Measurements from ENCODE around the gene MSI2.

MSI2 gene

DNA sequence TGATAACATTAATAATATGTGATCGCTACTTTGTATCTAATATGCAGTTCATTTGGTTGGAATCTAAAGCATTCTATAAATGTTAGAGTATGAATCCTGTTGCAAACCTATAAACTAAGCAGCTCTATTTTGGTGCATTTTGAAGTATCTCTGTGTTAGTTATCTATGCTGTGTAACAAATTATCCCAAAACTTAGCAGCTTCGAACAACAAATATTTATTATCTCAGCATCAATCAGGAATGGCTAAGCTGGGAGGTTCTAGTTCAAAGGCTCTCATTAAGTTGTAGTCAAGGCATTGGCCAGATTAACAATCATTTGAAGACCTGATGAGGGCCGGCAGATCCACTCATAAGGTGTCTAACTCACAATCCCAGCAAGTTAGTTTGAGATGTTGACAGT, 10.1 kb upstream of the MSI2 start:
- DNase-seq (ENCODE audit: low spot score): no peak

DNA sequence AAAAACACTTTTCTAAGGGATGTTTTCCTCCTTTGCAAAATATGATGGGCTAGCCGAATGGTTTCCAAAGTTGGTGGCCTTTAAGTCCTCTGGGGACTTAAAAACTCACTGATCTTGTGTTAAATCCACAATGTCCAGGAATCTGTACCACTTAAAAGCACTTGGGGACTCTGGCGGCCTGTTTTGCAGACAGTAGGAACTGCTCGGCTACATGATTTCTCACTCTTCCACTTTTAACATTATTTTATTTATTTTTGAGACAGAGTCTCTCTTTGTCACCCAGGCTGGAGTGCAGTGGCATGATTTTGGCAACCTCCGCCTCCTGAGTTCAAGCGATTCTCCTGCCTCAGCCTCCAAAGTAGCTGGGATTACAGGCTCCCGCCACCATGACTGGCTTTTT, 9.1 kb upstream of the MSI2 start:
- DNase-seq (ENCODE audit: low spot score): no peak

DNA sequence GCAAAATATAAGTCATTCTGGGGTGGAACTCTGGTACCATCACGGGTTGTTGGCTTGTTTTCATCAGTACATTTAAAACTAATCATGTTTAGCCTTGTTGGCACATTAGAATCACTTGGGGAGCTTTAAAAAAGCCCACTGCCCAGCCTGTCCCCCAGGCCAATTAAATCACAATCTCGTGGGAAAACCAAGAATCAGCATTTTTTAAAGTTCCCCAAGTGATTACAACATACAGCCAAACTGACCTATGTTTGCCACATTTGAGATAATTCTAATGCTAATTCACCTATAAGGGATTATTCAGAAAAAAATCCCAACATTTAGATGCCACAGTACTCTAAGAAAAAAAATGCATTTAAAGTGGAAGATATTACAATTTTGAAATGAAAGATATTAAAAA, 8.4 kb upstream of the MSI2 start:
- no peak for DNase-seq (ENCODE audit: low spot score)

DNA sequence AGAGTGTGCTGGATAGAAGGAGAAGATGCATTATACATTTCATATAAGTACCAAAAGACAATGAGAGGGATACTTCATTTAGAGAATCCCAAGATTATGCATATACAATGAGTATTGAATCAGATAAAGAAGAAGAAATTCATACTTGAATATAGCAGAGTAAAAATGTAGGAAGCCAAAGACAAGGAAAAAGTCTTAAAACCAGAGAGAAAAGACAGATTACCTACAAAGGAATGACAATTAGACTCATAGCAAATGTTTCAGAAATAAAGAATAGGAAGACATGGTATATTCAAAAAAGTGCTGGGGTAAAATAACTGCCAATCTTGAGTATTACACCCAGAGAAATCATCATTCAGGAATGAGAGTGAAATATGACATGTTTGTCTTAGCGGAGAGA, 6.8 kb upstream of the MSI2 start:
- DNase-seq (ENCODE audit: low spot score): no peak

DNA sequence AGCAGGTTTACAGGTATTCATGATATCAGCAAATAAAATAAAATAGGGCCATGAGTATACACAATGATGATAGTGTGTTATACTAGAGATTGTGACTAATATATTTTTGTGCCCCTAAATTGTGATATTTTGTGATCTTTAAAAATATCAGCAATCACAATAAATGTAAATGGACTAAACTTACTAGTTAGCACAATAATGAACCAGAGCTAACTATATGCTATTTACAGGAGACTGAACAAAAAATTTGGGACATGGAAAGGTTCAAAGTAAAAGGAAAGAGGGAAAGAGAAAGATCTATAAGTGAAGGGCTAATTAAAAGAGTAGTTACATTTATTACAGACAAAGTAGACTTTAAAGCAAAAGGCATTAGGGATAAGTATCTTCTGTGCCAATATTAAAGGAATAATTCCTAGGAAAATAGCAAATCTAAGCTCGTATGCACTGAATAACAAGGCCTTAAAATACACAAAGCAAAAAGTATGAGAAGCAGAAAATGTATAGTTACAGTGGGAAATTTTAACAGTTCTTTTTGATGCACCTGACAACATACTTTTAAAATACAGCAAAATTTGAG, 5.0 kb upstream of the MSI2 start:
- no peak for DNase-seq (ENCODE audit: low spot score)

DNA sequence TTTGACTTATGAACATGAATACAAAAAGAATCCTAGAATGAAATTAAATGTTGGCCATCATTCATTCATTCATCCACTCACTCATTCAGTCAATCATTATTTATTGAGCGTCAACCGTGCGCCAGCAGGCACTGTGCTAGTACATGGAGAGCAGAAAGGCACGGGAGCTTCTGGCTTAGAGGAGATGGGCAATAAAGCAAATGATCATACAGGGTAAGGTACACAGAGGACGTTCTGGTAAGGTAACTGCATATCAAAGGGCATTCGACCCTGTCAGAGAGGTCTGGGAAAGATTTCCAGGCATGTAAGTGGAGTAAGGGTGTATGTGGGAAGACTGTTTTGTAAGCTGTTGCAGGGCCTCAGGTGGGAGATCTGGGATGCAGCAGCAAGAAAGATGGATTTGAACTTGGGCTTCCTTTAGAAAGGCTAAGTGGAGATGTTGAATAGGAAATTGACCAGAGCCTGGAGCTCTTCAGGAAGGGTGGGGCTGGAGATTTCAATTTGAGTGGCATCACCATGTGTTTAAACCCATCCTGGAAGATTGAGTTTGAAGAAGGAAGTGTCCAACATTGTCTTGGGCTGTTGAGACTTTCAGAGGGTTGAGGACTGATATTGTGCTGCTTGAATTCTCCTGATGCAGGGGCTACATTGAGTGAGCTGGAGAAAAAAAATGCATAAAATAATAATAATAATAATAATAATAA, 2.8 kb upstream of the MSI2 start:
- DNase-seq (ENCODE audit: low spot score): no peak

DNA sequence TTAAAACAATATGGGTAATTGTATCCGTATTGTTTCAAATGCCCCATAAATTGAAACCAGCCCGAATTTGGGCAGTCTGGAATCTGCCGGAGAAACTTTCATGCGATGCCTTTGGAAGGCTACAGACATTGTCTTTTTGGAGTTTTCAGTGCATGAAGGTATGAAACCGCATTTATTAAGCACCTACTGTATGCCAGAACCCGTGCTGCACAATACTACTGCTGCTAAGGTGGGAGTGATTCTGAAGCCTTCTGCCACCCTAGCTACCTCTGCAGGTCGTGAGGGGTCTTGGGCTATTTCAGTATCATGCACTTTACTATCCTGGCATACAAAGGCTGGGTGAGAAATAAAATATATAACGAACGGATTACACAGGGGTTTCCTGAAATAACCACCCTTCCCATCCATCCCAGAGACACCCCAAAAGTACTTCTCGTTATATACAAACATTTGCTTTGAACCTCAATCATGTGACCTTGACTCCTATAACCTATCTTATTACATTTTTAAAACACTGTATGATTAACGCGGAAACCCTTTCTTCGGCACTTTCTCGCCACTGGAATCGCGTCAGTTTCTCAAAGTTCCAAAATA, 1.0 kb upstream of the MSI2 start:
- no peak for DNase-seq (ENCODE audit: low spot score)

DNA sequence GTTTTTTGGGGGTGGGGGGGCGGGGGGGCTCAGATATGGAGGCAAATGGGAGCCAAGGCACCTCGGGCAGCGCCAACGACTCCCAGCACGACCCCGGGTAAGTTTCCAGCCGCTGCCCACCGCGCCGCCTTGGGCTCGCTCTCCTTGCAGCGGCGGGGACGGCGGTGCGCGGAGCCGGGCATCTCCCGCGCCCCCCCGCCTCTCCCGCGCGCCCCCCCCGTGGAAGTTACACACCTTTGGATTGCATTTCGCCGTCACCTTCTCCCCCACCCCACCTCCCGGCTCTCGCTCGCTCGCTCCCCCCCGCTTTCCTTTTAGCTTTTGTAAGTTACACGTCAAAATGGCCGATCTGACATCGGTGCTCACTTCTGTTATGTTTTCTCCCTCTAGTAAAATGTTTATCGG, 387 bp downstream of the MSI2 start:
- DNase-seq (ENCODE audit: low spot score): no peak

DNA sequence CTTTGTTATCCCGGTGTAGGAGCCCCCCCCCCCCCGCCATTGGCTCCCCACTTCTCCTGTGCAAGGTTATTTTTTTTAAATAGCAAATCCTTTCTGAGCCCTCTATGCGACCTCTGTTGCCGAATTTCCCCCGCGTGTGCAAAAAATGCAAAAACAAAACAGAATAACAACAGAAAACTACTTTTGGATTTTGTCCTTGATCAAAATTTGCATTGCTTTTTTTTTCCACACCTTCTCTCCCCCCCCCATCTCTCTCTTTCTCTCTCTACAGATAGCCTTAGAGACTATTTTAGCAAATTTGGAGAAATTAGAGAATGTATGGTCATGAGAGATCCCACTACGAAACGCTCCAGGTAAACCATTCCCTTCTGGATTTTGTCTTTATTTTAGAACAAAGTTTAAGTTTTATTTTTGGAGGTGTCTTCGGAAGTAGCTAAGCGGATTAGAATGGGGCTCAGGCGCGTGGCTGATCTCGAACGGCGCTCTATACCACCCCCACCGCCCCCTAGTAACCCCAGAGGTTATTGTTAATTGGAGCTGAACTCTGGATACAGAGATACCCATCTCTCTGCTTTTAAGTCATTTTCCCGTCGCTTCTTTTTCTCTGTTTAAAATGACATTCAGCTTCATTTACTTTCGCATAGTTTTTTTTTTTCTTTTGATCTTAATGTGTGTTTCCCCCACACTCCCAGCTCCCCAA, 1.0 kb downstream of the MSI2 start:
- DNase-seq (ENCODE audit: low spot score): no peak

DNA sequence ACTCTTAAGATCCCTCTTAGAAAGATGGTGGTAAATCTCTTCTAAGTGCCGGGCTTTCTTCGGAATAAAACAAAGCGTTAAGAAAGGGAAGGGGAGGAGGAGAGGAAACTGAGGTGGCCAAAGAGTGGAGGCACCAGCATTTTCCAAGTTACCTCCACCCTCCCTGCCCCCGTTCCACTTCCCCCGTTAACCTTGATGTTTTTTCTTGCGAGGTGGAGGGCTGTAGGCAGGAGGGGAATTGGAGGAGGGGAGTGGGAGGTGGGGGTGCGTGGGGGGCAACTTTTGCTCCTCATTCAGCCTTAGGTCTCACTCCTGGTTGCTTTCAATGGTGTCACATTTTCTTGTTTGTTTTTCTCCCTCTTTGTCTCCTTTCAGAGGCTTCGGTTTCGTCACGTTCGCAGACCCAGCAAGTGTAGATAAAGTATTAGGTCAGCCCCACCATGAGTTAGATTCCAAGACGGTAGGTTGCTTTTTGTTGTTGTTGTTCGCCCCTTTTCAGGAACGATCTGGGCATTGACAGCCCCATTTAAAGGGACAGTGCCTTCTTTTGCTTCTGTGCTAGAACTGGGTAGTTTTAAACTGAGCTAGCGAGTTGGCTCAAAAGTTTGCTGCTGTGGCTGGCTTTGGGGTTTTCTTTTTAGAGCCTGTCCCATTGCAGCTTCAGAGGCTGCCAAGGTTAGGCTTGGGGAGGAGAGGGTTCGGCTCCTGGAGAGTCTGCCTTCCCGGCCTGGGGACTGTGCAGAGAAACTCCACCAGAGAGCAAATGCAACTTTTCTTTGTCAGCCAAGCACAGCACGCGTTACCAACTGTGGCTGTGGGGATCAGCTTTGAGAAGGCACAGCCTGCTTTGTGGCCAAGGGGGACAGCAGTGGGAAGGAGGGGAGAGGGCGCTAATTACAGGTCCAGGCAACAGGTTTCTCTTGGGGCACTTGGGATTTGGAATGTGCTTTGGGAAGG, 1.9 kb downstream of the MSI2 start:
- DNase-seq (ENCODE audit: low spot score): no peak

DNA sequence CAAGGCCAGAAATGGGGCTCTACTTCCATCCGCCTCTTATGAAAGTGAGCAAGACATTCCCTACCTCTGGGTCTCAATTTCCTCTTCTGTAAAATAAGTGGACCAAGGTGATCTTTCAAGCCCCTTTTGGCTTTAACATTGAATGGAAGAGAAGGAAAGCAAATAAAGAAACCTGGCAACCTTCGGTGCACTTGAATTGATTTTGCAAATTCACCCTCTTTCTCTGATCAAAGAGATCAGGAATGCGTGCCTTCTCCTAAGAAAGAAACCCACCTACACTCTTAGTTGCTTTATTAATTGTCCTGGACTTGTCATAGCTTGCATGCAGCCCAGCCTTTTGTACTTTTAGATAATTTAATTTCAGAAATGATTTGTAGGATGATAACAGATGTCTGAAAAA, 3.0 kb downstream of the MSI2 start:
- DNase-seq (ENCODE audit: low spot score): no peak

DNA sequence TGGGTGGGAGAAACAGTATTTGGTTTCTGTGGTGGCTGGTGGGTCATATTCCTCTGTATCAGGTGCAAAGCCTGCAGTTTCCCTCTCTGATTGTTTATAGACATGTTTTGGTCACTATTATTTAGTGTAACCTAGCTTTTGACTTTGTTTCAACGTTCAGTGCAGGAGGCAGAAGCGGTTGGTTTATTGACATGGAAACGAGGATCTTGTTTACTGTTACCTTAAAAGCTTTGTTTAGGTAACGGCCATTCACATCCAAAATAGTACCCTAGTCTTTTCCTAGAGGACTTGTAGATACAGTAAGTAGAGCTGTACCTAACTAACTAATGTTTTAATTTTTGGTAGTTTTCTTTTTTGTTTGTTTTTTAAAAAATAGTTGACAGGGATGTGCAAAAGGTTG, 3.5 kb downstream of the MSI2 start:
- no peak for DNase-seq (ENCODE audit: low spot score)

DNA sequence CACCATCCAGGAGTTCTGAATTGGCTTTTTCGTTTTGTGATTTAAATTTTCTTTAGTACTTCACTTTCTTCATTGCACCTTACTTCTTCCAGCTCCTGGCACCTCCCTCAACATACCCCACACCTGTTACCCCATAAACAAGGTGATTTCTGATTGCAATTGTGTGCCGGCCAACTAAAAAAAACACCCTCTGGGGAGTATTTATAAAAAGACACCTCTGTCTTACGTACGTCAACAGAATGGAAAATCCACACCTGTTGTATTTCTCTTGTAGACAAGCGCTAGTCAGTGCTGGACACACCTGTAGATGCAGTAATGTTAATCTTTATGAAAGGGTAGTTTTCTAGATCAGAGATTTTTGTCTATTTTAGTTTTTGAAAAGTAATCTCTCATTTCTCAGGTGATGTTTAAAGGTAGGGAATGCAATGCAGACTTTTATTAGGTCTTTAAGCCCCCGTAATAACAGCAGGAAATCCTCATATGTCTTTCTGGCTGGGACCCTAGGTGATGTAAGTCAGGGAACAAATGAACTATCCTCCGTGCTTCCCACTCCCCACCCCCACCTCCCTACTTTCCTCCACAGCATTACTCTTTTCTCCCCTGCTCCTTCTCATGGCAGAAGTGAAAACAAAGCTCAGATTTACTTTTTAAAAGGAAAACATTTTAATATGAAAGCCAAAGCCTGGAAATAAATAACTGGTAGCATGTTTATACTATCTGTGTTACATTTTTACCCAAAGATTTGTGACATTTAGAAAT, 4.2 kb downstream of the MSI2 start:
- DNase-seq (ENCODE audit: low spot score): no peak

DNA sequence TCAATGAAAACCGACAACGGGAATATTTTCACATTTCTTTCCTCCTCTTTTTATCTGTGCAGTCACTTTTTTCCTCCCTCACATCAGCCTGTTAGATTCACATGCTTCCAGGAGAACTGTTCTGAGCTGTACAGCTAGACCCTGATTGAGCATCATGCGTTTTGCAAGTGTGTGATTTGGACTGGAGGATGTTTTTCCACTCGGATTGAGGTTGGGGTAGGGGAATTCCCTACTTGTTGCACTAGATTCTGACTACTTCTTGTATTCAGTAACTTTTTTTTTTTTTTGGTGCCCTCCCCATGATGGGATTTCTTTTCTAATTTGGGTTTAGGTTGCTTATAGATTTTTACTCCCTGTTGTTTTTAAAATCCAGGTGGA, 4.8 kb downstream of the MSI2 start:
- no peak for DNase-seq (ENCODE audit: low spot score)

DNA sequence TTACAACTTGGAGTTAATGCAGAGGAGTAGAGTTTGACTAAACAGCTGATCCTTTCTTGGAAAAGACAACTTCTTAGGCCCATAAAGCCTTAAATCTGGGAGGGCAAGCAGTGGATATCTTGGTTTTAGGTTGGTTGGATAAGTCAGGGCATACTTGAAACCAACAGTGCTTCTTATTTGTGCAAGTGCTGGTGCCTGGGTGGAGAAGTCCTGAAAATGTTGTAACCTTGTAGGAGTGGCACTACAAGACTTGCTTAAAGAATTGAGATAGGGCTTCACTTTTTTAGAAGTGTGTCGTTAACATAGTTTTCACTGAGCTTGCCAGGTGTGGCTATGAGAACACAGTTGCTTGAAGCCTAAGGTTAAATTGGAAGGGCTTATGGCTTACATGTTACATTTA, 6.2 kb downstream of the MSI2 start:
- DNase-seq (ENCODE audit: low spot score): no peak

DNA sequence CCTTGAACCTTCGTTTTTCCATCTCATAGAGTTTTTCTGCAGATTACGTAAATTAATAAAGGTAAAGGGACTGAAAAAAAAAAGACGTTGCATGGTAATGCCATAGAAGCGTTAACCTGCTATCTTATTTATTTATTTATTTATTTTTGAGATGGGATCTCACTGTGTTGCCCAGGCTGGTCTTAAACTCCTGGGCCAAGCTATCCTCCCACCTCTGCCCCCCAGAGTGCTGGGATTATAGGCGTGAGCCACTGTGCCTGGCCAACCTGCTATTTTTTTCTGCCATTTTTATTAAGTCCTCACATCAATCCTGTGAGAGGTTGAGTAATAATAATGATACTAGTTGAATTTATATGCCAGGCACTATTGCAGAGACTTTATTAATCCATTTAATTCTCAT, 7.9 kb downstream of the MSI2 start:
- no peak for DNase-seq (ENCODE audit: low spot score)

DNA sequence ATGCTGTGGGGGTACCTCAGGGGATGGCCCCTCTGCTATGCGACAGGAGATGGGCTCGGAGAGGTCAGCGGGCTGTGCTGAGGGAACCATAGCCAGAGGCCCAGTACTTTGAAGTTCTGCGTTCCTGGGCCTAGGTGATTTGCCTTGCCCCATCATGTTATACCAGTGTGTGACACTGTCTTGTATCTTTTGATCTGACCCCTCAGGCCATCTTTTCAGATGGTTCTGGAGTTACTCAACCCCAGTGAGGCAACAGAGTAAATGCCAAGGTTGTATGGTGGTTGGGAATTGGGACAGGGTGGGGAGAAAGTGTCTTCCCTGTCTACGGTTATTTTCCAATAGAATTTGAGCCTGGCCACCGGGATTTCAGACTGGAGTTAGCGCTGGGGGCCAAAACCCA, 8.5 kb downstream of the MSI2 start:
- DNase-seq (ENCODE audit: low spot score): no peak

DNA sequence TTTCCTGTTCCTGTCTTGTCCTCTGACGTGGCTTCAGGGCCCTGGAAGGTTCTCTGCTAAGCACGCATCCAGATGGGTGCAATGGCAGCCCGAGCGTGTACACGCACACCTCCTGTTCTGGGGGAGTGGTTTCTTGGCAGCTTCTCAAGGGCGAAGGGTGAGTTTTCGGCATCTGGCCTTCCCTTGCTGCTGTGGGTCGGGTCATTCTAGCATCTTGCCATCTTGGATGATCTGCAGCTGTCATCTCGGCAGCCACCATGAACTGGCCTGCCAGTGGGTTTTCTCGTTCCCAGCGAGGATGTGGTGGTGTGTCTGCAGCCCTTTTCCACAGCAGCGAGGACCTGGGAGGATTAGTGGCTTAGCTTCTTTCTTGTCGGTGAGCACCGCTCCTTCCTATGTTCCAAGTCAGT, 10.6 kb downstream of the MSI2 start:
- no peak for DNase-seq (ENCODE audit: low spot score)

DNA sequence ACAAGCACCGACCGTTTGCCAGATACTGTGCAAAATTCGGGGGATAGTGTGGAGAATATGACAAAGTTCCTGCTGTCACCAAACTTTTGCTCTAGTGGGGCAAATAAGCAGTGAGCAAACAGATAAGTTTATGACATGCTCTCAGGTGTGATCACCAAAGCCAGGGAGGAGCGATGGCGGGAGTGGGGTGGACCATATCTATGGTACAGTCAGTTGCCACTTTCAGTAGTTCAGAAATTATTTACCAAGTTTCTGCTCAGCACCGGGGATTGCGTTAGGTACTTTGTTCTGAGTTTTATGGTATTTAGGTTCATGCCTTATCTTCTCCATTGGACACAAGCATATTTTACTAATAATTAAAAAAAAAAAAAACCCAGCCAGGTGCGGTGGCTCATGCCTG, 11.9 kb downstream of the MSI2 start:
- DNase-seq (ENCODE audit: low spot score): no peak

DNA sequence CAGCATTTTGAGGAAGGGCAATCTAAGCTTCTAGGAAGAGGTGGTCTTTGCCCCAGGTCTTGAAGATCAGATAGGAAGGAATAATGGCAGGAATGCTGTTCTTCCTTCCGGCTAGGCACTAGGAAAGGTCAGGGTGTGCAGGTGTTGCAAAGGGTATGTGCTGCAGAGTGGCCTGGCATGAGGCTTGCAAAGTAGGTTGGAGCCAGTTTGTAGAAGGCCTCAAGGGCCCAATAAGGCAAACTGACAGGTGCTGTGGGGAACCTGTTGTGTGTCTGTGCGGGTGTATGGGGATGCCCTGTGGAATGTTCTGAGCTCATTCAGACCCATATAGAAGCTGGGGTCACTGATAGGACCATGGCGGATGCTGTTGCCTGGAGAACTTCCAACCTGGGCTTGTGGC, 12.7 kb downstream of the MSI2 start:
- no peak for DNase-seq (ENCODE audit: low spot score)

DNA sequence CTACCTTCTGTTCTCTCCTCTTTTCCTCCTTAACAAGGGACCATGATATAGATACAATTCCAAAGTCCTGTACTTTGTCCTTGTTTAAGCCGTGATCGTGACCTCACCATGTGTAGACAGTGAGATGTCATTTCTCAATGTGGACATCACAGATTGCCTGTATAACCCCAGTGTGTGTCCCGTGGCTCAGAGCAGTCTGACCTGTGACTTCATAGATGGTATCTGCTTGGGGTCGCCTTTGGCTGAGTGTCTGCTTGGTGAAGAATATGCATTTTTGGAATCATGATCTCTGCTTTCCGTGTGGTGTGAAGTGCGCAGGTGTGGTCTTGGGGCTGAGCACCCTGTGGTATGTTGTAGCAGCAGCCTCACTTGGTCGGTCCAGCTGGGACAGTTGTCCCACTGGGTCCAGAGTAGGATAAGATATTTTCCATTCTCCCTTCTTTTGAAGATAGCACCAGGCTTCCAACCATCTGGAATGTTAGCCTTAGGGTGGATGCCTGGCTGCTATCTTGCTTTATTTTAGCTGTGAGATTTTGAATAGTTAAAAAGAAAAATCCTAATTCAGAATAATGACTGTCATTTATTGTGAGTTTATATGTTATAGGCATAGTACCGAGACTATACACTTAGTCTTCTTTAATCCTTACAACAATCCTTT, 13.4 kb downstream of the MSI2 start:
- no peak for DNase-seq (ENCODE audit: low spot score)
